Kidney capillary endothelial cell (primary cell): Measurements from ENCODE around the gene KISS1.
"Not testable (repeated sequence)": the region's sequence is repeated elsewhere in the genome, so short reads cannot be mapped to it uniquely, and the experiment has no call there.

ENCODE experiments used
- DNase-seq: peaks from one replicate; pipeline ENCODE4 v3.0.0-alpha.2; 2018; ENCODE audit warnings: low spot score

The KISS1 gene

GRCh38 chr1:204196068-204196795, at the start of gene KISS1:
Gene KISS1, minus strand, starts transcription at chr1:204196491. Its CDS starts 3,615 bp downstream, at chr1:204192876.
- DNase-seq: no peak

DNA sequence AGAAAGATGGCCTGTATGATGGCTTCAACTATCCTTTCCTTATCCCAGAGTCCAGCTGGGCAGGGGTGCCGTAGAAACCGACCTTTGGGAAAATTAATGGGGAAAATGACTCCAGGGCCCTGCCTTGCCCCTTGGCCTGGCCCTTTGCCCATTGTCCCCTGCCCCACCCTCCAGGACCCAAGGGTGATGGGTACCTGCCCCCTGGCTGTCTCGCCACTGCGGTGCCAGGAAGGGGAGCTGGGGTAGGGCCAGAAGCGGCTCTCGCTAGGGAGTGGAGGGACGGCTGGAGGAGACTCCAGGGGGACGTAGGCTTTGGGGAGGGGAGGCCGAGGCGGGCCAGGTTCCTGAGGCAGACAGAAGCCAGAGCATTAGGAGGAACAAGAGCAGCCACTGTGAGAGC, 46.6 kb upstream of the KISS1 start:
- no peak for DNase-seq

- no peak for DNase-seq
Measured at GRCh38 chr1:204241914-204242313, 45.6 kb upstream of the KISS1 start.

- DNase-seq: no peak
Measured at GRCh38 chr1:204241050-204241449, 44.8 kb upstream of the KISS1 start.

- DNase-seq: no peak
Measured at GRCh38 chr1:204240233-204240632, 43.9 kb upstream of the KISS1 start.

DNA sequence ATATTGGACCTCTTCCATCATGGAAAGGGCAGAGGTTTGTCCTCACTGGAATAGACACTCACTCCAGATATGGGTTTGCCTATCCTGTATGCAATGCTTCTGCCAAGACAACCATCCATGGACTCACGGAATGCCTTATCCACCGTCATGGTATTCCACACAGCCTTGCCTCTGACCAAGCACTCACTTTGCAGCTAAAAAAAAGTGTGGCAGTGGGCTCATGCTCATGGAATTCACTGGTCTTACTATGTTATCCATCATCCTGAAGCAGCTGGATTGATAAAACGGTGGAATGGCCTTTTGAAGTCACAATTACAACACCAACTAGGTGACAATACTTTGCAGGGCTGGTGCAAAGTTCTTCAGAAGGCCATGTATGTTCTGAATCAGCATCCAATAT, 43.1 kb upstream of the KISS1 start:
- DNase-seq: not testable (repeated sequence)

- DNase-seq: not testable (repeated sequence)
Measured at GRCh38 chr1:204238520-204238919, 42.2 kb upstream of the KISS1 start.

DNA sequence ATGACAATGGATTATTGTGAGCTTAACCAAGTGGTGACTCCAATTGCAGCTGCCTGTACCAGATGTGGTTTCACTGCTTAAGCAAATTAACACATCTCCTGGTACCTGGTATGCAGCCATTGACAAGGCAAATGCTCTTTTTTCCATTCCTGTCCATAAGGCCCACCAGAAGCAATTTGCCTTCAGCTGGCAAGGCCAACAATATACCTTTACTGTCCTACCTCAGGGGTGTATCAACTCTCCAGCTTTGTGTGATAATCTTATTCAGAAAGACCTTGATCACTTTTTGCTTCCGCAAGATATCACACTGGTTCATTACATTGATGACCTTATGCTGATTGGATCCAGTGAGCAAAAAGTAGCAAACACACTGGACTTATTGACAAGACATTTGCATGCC, 41.2 kb upstream of the KISS1 start:
- DNase-seq: not testable (repeated sequence)

DNA sequence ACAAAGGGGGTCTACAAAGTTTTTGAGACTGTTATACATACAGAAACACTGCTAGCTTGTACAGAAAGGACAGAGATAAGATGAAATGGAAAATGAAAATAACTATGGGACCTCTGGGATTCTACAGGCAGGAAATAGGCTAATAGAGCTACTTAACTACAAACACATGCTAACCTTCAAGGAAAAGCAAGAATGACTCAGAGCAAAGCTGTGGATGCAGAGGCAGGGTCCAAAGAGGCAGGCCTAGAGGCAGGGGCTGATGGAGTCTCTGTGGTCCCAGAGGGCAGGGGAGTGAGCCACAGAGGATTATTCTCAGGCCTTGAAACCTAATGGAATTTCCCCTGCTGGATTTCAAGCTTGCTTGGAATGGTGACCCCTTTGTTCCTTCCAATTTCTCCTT, 36.2 kb upstream of the KISS1 start:
- DNase-seq: no peak

- DNase-seq: no peak
Measured at GRCh38 chr1:204230211-204230610, 33.9 kb upstream of the KISS1 start.

DNA sequence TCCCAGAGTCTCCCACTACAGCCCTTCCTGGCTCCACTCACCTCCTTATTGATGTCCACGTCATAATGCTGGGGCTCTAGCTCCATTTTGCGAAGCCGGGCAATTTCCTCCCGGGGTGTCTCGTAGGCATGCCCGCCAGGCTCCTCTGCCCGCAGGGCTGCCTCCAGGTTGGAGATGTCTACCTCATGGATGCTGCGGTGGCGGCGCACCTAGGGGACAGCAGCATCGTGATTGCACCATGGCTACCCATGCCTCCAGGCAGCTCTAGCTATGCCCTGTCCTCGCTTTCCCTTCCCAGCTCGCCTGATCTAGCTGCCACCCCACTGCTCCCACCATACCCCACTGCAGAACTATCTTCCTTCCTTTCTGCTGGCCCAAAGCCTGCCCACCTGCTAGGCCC, 32.6 kb upstream of the KISS1 start:
- no peak for DNase-seq

DNA sequence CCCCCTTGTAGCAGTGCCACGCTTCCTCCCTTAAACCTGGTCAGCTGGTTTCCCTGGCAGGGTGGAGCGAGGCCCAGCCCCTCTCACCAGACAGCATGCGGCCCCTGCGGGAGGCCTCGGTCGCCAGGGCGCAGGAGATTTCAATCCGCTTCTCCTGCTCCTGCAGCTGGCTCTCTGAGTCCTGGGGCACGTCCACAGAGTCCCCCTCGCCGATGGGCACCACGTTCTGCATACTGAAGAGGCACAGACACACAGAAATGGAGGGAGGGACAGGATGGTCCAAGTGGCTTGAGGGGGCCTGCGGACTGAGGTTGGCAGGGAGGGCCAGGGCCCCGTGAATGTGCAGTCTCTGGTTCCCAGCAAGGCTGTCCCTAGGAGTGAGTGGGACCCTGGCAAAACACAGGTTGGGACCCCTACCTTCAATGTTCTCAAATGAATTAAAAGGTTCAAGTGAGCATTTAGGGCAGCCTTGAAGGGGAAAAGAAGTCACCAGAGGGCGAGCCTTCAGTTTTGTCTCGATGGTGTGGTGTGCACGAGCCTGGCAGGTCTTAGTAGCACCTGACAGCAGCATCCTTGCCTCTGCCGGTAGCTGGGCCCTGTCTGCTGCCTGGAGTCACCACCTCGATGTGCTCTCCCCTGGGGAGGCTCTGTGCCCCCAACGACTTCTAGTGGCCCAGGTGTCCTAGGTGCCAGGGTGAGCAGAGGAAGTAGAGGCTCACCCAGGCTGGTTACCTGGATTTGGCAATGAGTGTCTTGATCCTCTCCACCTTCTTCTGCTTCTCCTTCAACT, 31.9 kb upstream of the KISS1 start:
- no peak for DNase-seq

GRCh38 chr1:204227351-204227750, 31.1 kb upstream of the KISS1 start:
- no peak for DNase-seq

- no peak for DNase-seq
Measured at GRCh38 chr1:204225841-204226735, 29.8 kb upstream of the KISS1 start.

- no peak for DNase-seq
Measured at GRCh38 chr1:204224655-204225054, 28.4 kb upstream of the KISS1 start.

DNA sequence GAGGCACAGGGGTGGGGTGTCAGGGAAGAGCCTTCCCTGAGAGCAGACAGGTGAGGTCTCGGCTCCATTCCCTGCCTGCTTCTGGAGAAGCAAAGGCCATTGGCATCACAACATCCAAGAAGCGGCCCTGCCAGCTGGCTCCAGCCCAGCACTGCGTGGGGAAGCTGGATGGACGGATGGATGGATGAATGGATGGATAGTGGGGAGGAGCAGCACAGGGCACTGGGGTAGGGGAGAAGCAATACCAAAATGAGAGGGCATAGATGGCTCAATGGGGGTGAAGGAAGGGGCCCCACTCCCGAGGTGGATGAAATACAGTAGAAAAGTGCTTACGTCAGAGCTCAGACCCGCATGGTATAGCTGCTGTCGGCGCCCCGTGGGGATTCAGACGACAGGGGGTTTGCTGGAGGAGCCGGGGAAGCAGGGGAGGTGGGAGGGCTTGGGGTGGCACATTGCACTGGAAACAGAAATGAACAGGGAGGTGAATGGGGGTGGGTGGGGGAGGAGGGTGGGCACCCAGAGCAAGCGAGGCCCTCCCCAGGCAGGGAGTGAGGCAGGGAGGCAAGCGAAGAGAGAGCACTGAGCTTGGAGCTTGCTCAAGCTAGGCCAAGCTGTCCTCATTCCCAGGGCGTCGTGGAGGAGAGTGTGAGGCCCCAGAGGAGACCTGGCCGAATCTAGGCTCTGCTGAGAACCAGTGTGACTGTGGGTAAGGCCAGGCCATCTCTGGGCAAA, 27.0 kb upstream of the KISS1 start:
- no peak for DNase-seq

- DNase-seq: no peak
Measured at GRCh38 chr1:204222764-204223055, 26.4 kb upstream of the KISS1 start.

- no peak for DNase-seq
Measured at GRCh38 chr1:204222006-204222763, 25.9 kb upstream of the KISS1 start.

GRCh38 chr1:204221271-204221670, 25.0 kb upstream of the KISS1 start:
- DNase-seq: no peak

GRCh38 chr1:204219971-204220616, 23.8 kb upstream of the KISS1 start:
- DNase-seq: no peak

DNA sequence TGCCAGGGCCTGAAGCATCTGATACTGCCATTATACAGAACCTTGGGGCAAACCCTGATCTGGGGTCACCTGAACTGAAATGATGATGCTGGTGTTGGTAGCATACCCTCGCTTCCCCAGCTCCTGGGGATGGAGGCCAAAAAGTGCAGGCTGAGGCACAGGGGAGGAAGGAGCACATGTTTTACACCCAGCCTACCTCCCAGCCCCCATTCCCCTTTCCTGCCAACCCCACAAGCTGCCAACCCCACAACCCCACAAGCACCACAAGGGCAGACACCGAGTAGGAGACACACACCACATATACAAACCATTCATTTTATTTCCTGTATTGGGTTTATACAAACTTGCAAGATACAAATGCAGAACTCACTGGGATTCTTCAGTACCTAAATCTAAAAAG, 22.3 kb upstream of the KISS1 start:
- DNase-seq: no peak
